Fibroblast of lung (primary cell): ENCODE results near the gene RGS1. TPM values are rescaled to one million over a fixed set of nuclear protein-coding genes. Genes with fewer than 3 reads are reported as not detected.

Experiments
- DNase-seq, 2 donors: peaks; one replicate each; pipeline versions ENCODE4 v3.0.0 to v3.0.0-alpha.2; 2010; ENCODE audit warnings: low read depth in 2 of 2
- H2AFZ ChIP-seq: 2 replicates; pipeline ENCODE4 v1.5.1; 2012; ENCODE audit warnings: low read length, control low read depth, inconsistent platforms
- H3K27ac ChIP-seq: 2 replicates; pipeline ENCODE4 v1.5.1; 2011; ENCODE audit warnings: low read length, control low read depth; ENCODE audit not compliant: insufficient read depth
- H3K27me3 ChIP-seq: 2 replicates; pipeline ENCODE4 v1.5.1; 2011; ENCODE audit warnings: mild to moderate bottlenecking, low read length; ENCODE audit not compliant: control insufficient read depth, insufficient read depth
- H3K36me3 ChIP-seq: 2 replicates; pipeline ENCODE4 v1.5.1; 2011; ENCODE audit warnings: low read length; ENCODE audit not compliant: control insufficient read depth, insufficient read depth
- H3K4me1 ChIP-seq: 2 replicates; pipeline ENCODE4 v1.5.1; 2011; ENCODE audit warnings: low read length; ENCODE audit not compliant: control insufficient read depth, insufficient read depth; ENCODE audit errors: extremely low read depth
- H3K4me2 ChIP-seq: 2 replicates; pipeline ENCODE4 v1.5.1; 2011; ENCODE audit warnings: low read length, control low read depth; ENCODE audit not compliant: insufficient read depth; ENCODE audit errors: extremely low read depth
- H3K4me3 ChIP-seq, 4 experiments: fragments of 200-600 bp in 1 of 4; sonication (generic) in 1 of 4; replicated peaks in 1 of 4; 2 replicates each; pipeline ENCODE4 v1.5.1; 2011 to 2016; ENCODE audit warnings: low read length in 4 of 4, low read depth in 3 of 4, mild to moderate bottlenecking in 3 of 4, control low read depth in 2 of 4, inconsistent platforms in 1 of 4, mixed read lengths in 1 of 4; ENCODE audit not compliant: insufficient read depth in 1 of 4; ENCODE audit errors: control extremely low read depth in 1 of 4
- H3K79me2 ChIP-seq: 2 replicates; pipeline ENCODE4 v1.5.1; 2012; ENCODE audit warnings: mild to moderate bottlenecking, low read length, inconsistent platforms; ENCODE audit not compliant: control insufficient read depth, insufficient read depth
- H3K9ac ChIP-seq: 2 replicates; pipeline ENCODE4 v1.5.1; 2011; ENCODE audit warnings: mild to moderate bottlenecking, low read length, control low read depth; ENCODE audit not compliant: insufficient read depth
- H3K9me3 ChIP-seq: 2 replicates; pipeline ENCODE4 v1.5.1; 2012; ENCODE audit warnings: low read depth, low read length; ENCODE audit not compliant: control insufficient read depth, insufficient read depth
- H4K20me1 ChIP-seq: 2 replicates; pipeline ENCODE4 v1.5.1; 2011; ENCODE audit warnings: low read length; ENCODE audit not compliant: control insufficient read depth, insufficient read depth; ENCODE audit errors: extremely low read depth
- CTCF ChIP-seq, 2 donors: IDR thresholded peaks in 1 of 2; conservative IDR thresholded peaks in 1 of 2; 1 replicate in 1 of 2; 2 replicates in 1 of 2; pipeline ENCODE4 v1.5.1; 2011 to 2012; ENCODE audit warnings: low read length in 2 of 2, control low read depth in 1 of 2, inconsistent platforms in 1 of 2, low read depth in 1 of 2, mild to moderate bottlenecking in 1 of 2
- EZH2 ChIP-seq: IDR thresholded peaks from 2 replicates; pipeline ENCODE4 v1.5.1; 2012; ENCODE audit warnings: low read length, control low read depth, mild to moderate bottlenecking; ENCODE audit errors: missing control alignments
- polyA plus RNA-seq, 2 donors: library from polyadenylated mRNA; depleted of rRNA in 1 of 2; stranded (reverse) in 1 of 2; unstranded in 1 of 2; fragments of >200 nt; gene quantifications; 2 replicates each; pipeline ENCODE4 v1.2.1, GENCODE V29; 2011 to 2012; ENCODE audit warnings: missing spikeins in 1 of 2
- total RNA-seq: library from RNA; depleted of rRNA; stranded (reverse); fragments of >200 nt; gene quantifications from 2 replicates; pipeline ENCODE4 v1.2.1, GENCODE V29; 2014

Gene RGS1
- total and polyA plus RNA-seq, 2 donors (not counting 1 experiment from before 2014, with no cell fraction given) = 0.18 to 0.50 TPM

GRCh38 chr1:192627901-192628300 lies 52.3 kb downstream of the RGS1 start:
- H2AFZ ChIP-seq = no peak overlapping the region
- TF ChIP-seq CTCF (conservative IDR thresholded peaks at IDR 0.05 in 1 of 2, IDR thresholded peaks at IDR 0.05 in 1 of 2; ENCODE audit: low read depth in 1 of 2, low read length in 2 of 2) (no peak), EZH2 (no peak)
- H3K79me2 ChIP-seq = no peaks in the 10 kb centered on the region
- DNase-seq = no peak
- H3K4me2 ChIP-seq = no peak overlapping the region
- H4K20me1 ChIP-seq = no peaks in the 10 kb centered on the region
- no peaks in the 10 kb centered on the region for H3K9me3 ChIP-seq
- no peaks in the 10 kb centered on the region for H3K36me3 ChIP-seq
- no peaks in the 10 kb centered on the region for H3K27me3 ChIP-seq
- H3K4me3 ChIP-seq = no peak overlapping the region
- no peak overlapping the region for H3K27ac ChIP-seq
- H3K9ac ChIP-seq = no peak overlapping the region
- H3K4me1 ChIP-seq = no peaks in the 10 kb centered on the region

GRCh38 chr1:192628396-192629057 lies 53.0 kb downstream of the RGS1 start:
- no peaks in the 10 kb centered on the region for H3K79me2 ChIP-seq
- H3K4me3 ChIP-seq = no peak overlapping the region
- TF ChIP-seq EZH2 (no peak), CTCF (conservative IDR thresholded peaks at IDR 0.05 in 1 of 2, IDR thresholded peaks at IDR 0.05 in 1 of 2; ENCODE audit: low read depth in 1 of 2, low read length in 2 of 2) (no peak)
- no peaks in the 10 kb centered on the region for H3K27me3 ChIP-seq
- H3K4me2 ChIP-seq = no peak overlapping the region
- H3K9ac ChIP-seq = no peak overlapping the region
- DNase-seq = no peak
- no peaks in the 10 kb centered on the region for H3K9me3 ChIP-seq
- H2AFZ ChIP-seq = no peak overlapping the region
- H3K4me1 ChIP-seq = no peaks in the 10 kb centered on the region
- H4K20me1 ChIP-seq = no peaks in the 10 kb centered on the region
- H3K27ac ChIP-seq = no peak overlapping the region
- no peaks in the 10 kb centered on the region for H3K36me3 ChIP-seq

- Histone ChIP-seq H3K27ac (no peak overlapping the region), H3K9ac (no peak overlapping the region), H3K4me1 (no peaks in the 10 kb centered on the region), H3K36me3 (no peaks in the 10 kb centered on the region), H4K20me1 (no peaks in the 10 kb centered on the region), H3K9me3 (no peaks in the 10 kb centered on the region), H3K4me2 (no peak overlapping the region), H2AFZ (no peak overlapping the region), H3K79me2 (no peaks in the 10 kb centered on the region), H3K4me3 (no peak overlapping the region), H3K27me3 (no peaks in the 10 kb centered on the region)
- no peak for DNase-seq
- TF ChIP-seq CTCF (conservative IDR thresholded peaks at IDR 0.05 in 1 of 2, IDR thresholded peaks at IDR 0.05 in 1 of 2; ENCODE audit: low read depth in 1 of 2, low read length in 2 of 2) = no peak
- no peak for TF ChIP-seq EZH2
Observed at GRCh38 chr1:192629612-192630011, 54.0 kb downstream of the RGS1 start.

Other genes starting within 250 kb of the RGS1 start
- gene RGS13, start 60.4 kb downstream of the RGS1 start, total RNA-seq = not detected in 2 replicates
- gene RGS13, start 60.4 kb downstream of the RGS1 start, polyA plus RNA-seq = 0.10 TPM in 1 of 2 replicates, not detected in the other
- 18.2 and 31.7 TPM in 2 replicates for gene RGS2, start 233.3 kb downstream of the RGS1 start, total RNA-seq
- 43.9 and 77.3 TPM in 2 replicates for gene RGS2, start 233.3 kb downstream of the RGS1 start, polyA plus RNA-seq